K562 (cell line): ENCODE measurements around the gene LRRC71. TPM values are rescaled to one million over a fixed set of nuclear protein-coding genes. Genes with fewer than 3 reads are reported as not detected.

Experiments
- CREM ChIP-seq: IDR thresholded peaks from 2 replicates; pipeline ENCODE4 v1.6.1; 2014; ENCODE audit warnings: antibody characterized with exemption, low read depth
- CSDE1 ChIP-seq, 2 experiments: fragments of 450-650 bp; IDR thresholded peaks; 2 replicates each; pipeline ENCODE4 v1.6.1; 2016; ENCODE audit warnings: mild to moderate bottlenecking in 1 of 2
- HNRNPH1 ChIP-seq: fragments of 200-400 bp; formaldehyde crosslinking; optimal IDR thresholded peaks from 2 replicates; pipeline ENCODE3; 2017; ENCODE audit warnings: low read depth, mild to moderate bottlenecking, low read length, moderate library complexity
- JUN ChIP-seq, 2 experiments: sonication (generic) in 1 of 2; formaldehyde crosslinking in 1 of 2; IDR thresholded peaks; 2 replicates each; pipeline versions ENCODE4 v1.6.1 to v1.8.0; 2012 to 2022; ENCODE audit warnings: borderline replicate concordance in 2 of 2, mild to moderate bottlenecking in 2 of 2, improper control_type of control experiment in 1 of 2, low read depth in 1 of 2, low read length in 1 of 2, missing genetic modification reagents in 1 of 2
- KLF16 ChIP-seq: IDR thresholded peaks from 2 replicates; pipeline ENCODE4 v1.6.1; 2016; ENCODE audit warnings: antibody characterized with exemption
- KLF6 ChIP-seq: fragments of 250-450 bp; sonication (Bioruptor Pico); IDR thresholded peaks from 2 replicates; pipeline ENCODE4 v1.4.0; 2020; ENCODE audit warnings: mild to moderate bottlenecking, moderate library complexity, borderline replicate concordance
- MCM5 ChIP-seq: fragments of 450-650 bp; IDR thresholded peaks from 2 replicates; pipeline ENCODE4 v1.6.1; 2016; ENCODE audit warnings: low read depth
- MCM7 ChIP-seq, 2 experiments: fragments of 450-650 bp; IDR thresholded peaks; 2 replicates each; pipeline ENCODE4 v1.6.1; 2016 to 2018
- MTA3 ChIP-seq: fragments of 450-650 bp; formaldehyde crosslinking; IDR thresholded peaks from 2 replicates; pipeline ENCODE4 v1.6.1; 2017; ENCODE audit warnings: mild to moderate bottlenecking, borderline replicate concordance
- MYBL2 ChIP-seq, 2 experiments: fragments of 450-650 bp in 1 of 2; sonication (generic) in 1 of 2; formaldehyde crosslinking in 1 of 2; IDR thresholded peaks; 2 replicates each; pipeline versions ENCODE4 v1.6.1 to v1.8.1; 2017 to 2022; ENCODE audit warnings: borderline replicate concordance in 1 of 2, inconsistent platforms in 1 of 2, low read depth in 1 of 2, mild to moderate bottlenecking in 1 of 2, missing genetic modification reagents in 1 of 2, moderate library complexity in 1 of 2
- NR3C1 ChIP-seq: sonication (generic); formaldehyde crosslinking; IDR thresholded peaks from 2 replicates; pipeline ENCODE4 v1.8.1; 2022; ENCODE audit warnings: missing genetic modification reagents
- NUFIP1 ChIP-seq: fragments of 450-650 bp; IDR thresholded peaks from 2 replicates; pipeline ENCODE4 v1.6.1; 2018; ENCODE audit not compliant: partially characterized antibody
- POLR2A ChIP-seq: fragments of 450-650 bp; conservative IDR thresholded peaks from 2 replicates; pipeline ENCODE4 v1.6.1; 2016
- POLR2H ChIP-seq: IDR thresholded peaks from 2 replicates; pipeline ENCODE4 v1.6.1; 2016; ENCODE audit warnings: missing genetic modification characterization, low read depth, mild to moderate bottlenecking, control low read depth, missing compliant biosample characterization, moderate library complexity
- SUPT5H ChIP-seq: fragments of 450-650 bp; IDR thresholded peaks from 2 replicates; pipeline ENCODE4 v1.6.1; 2016
- THAP7 ChIP-seq: fragments of 250-450 bp; sonication (Bioruptor Pico); IDR thresholded peaks from 2 replicates; pipeline ENCODE4 v1.5.0; 2021
- YBX1 ChIP-seq: fragments of 450-650 bp; IDR thresholded peaks from 2 replicates; pipeline ENCODE4 v1.7.1; 2016; ENCODE audit warnings: mild to moderate bottlenecking
- ZKSCAN3 ChIP-seq: fragments of 250-450 bp; sonication (Bioruptor Pico); IDR thresholded peaks from 2 replicates; pipeline ENCODE4 v1.4.0; 2020
- ZNF197 ChIP-seq: fragments of 200-800 bp; sonication (Bioruptor generic); IDR thresholded peaks from 2 replicates; pipeline ENCODE4 v1.6.1; 2016; ENCODE audit warnings: low read depth, missing genetic modification characterization, missing compliant biosample characterization
- polyA plus RNA-seq, 8 experiments: library from polyadenylated mRNA; depleted of rRNA in 4 of 8; stranded (reverse) in 5 of 8; unstranded in 3 of 8; fragments of >200 nt; fragmentation: Nextera tagmentation in 2 of 8; fragmentation: Illumina TruSeq in 1 of 8; extraction: Ambion mirVana in 2 of 8; extraction: Trizol in 1 of 8; gene quantifications; 2 replicates each; pipeline versions ENCODE4 v1.2.1 to v1.2.3, GENCODE V29; 2011 to 2014; ENCODE audit warnings: inconsistent platforms in 1 of 8, missing spikeins in 1 of 8
- total RNA-seq, 7 experiments: library from RNA; depleted of rRNA in 6 of 7; stranded (reverse); fragments of >200 nt in 6 of 7; fragmentation: Illumina TruSeq in 2 of 7; extraction: Trizol in 2 of 7; gene quantifications; 2 replicates each; pipeline versions ENCODE4 v1.2.1 to v1.2.3, GENCODE V29; 2011 to 2021; ENCODE audit warnings: low replicate concordance in 1 of 7
- TF ChIP-seq, protein P1 (sequence below): fragments of 450-650 bp; conservative IDR thresholded peaks from 2 replicates; pipeline ENCODE4 v1.6.1; 2016; ENCODE audit warnings: missing genetic modification characterization, low read depth, mild to moderate bottlenecking, missing compliant biosample characterization, moderate library complexity
- TF ChIP-seq, protein P2 (sequence below): sonication (generic); formaldehyde crosslinking; IDR thresholded peaks from 2 replicates; pipeline ENCODE4 v1.8.0; 2022; ENCODE audit warnings: mild to moderate bottlenecking, missing genetic modification reagents
- TF ChIP-seq, protein P3 (sequence below): fragments of 250-450 bp; sonication (Bioruptor Pico); IDR thresholded peaks from 2 replicates; pipeline ENCODE4 v1.5.0; 2022; ENCODE audit warnings: mild to moderate bottlenecking
- TF ChIP-seq, protein P4 (sequence below): fragments of 250-450 bp; sonication (Bioruptor Pico); IDR thresholded peaks from 2 replicates; pipeline ENCODE4 v1.9.0; 2021; ENCODE audit warnings: mild to moderate bottlenecking
- TF ChIP-seq, protein P5 (sequence below): fragments of 250-450 bp; sonication (Bioruptor Pico); IDR thresholded peaks from 2 replicates; pipeline ENCODE4 v1.8.0; 2021; ENCODE audit warnings: moderate library complexity, mild to moderate bottlenecking, inconsistent platforms

LRRC71 gene
- total and polyA plus RNA-seq, 9 of the 15 experiments (the other 6 are each of a cell fraction or from before 2014, with no cell fraction given): 0.06 to 1.2 (median 0.51) TPM; not detected in 1

DNA sequence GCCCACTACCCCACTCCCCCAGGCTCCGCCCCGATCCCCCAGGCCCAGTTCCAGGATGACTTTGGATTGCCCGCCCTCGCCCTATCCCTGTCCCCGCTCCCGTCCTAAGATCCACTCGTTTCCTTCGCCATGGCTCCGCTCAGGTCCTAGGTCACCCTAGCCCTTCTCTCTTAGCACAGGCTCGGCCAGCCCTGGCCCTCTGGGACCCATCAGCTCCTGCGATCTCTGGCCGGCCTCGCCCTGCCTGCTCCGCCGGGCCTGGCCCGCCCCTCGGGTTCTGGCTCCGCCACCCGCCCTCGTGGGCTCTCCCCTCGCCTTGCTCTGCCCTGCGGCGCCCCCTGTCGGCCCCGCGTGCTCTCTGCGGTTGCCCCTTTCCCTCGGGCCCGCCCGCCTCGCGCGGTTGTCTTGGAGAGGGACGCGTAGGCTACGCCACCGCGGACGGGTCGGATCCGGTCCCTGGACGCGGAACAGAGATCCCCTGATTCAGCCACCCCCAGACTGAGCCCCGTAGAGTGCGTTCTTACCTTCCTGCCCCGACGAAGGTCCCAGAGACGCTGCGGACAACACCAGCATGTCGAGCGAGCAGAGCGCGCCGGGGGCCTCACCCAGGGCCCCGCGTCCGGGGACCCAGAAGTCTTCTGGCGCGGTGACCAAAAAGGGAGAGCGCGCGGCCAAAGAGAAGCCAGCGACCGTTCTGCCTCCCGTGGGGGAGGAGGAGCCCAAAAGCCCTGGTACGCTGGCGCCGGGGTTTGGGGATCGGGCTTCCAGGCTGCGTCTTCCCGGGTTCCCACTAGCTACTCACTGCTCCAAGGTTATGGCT is at the start of gene LRRC71 (continued):
- TF ChIP-seq, protein P1, sequence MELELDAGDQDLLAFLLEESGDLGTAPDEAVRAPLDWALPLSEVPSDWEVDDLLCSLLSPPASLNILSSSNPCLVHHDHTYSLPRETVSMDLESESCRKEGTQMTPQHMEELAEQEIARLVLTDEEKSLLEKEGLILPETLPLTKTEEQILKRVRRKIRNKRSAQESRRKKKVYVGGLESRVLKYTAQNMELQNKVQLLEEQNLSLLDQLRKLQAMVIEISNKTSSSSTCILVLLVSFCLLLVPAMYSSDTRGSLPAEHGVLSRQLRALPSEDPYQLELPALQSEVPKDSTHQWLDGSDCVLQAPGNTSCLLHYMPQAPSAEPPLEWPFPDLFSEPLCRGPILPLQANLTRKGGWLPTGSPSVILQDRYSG: no peak
- TF ChIP-seq MCM5 (no peak), POLR2H (tag) (no peak), KLF6 (CRISPR knock-in tag) (no peak; the same call in 1 of the 2 replicates), CSDE1 (IDR thresholded peaks at IDR 0.05) (no peak), POLR2A (no peak), ZNF197 (CRISPR knock-in tag) (no peak), MTA3 (peak; percentile 88; the same call in 1 of the 2 replicates), NR3C1 (CRISPR knock-in tag) (no peak), JUN (IDR thresholded peaks at IDR 0.05; ENCODE audit: borderline replicate concordance, low read depth, low read length) (0 out of 2 replicates have a peak, but pooled peaks have one; percentile 36), JUN (CRISPR knock-in tag; IDR thresholded peaks at IDR 0.05; ENCODE audit: borderline replicate concordance) (no peak), NUFIP1 (no peak), MCM7 (IDR thresholded peaks at IDR 0.05) (no peak), HNRNPH1 (no peak), YBX1 (no peak), ZKSCAN3 (CRISPR knock-in tag) (no peak), THAP7 (CRISPR knock-in tag) (no peak), SUPT5H (no peak), KLF16 (peak; percentile 68), CREM (peak; percentile 69), MYBL2 (IDR thresholded peaks at IDR 0.05; ENCODE audit: low read depth) (no peak), MYBL2 (CRISPR knock-in tag; IDR thresholded peaks at IDR 0.05; ENCODE audit: borderline replicate concordance) (no peak)
- TF ChIP-seq, protein P2, sequence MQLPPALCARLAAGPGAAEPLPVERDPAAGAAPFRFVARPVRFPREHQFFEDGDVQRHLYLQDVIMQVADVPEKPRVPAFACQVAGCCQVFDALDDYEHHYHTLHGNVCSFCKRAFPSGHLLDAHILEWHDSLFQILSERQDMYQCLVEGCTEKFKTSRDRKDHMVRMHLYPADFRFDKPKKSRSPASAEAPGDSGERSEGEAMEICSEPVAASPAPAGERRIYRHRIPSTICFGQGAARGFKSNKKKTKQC (CRISPR knock-in tag): no peak; the same call in 1 of the 2 replicates
- TF ChIP-seq, protein P3, sequence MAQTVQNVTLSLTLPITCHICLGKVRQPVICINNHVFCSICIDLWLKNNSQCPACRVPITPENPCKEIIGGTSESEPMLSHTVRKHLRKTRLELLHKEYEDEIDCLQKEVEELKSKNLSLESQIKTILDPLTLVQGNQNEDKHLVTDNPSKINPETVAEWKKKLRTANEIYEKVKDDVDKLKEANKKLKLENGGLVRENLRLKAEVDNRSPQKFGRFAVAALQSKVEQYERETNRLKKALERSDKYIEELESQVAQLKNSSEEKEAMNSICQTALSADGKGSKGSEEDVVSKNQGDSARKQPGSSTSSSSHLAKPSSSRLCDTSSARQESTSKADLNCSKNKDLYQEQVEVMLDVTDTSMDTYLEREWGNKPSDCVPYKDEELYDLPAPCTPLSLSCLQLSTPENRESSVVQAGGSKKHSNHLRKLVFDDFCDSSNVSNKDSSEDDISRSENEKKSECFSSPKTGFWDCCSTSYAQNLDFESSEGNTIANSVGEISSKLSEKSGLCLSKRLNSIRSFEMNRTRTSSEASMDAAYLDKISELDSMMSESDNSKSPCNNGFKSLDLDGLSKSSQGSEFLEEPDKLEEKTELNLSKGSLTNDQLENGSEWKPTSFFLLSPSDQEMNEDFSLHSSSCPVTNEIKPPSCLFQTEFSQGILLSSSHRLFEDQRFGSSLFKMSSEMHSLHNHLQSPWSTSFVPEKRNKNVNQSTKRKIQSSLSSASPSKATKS: no peak
- TF ChIP-seq, protein P4, sequence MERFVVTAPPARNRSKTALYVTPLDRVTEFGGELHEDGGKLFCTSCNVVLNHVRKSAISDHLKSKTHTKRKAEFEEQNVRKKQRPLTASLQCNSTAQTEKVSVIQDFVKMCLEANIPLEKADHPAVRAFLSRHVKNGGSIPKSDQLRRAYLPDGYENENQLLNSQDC (CRISPR knock-in tag): no peak
- TF ChIP-seq, protein P5, sequence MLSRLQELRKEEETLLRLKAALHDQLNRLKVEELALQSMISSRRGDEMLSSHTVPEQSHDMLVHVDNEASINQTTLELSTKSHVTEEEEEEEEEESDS: no peak
